Anterior cingulate cortex (tissue), 58 donors: ENCODE measurements around the gene NKX6-2.
"Not testable (repeated sequence)": the region's sequence is repeated elsewhere in the genome, so short reads cannot be mapped to it uniquely, and the experiment has no call there.

ENCODE experiments used
- DNase-seq, 58 donors: peaks; one replicate each; lab custom pipeline; 2025; lab: John Stamatoyannopoulos, UW

NKX6-2 gene

DNA sequence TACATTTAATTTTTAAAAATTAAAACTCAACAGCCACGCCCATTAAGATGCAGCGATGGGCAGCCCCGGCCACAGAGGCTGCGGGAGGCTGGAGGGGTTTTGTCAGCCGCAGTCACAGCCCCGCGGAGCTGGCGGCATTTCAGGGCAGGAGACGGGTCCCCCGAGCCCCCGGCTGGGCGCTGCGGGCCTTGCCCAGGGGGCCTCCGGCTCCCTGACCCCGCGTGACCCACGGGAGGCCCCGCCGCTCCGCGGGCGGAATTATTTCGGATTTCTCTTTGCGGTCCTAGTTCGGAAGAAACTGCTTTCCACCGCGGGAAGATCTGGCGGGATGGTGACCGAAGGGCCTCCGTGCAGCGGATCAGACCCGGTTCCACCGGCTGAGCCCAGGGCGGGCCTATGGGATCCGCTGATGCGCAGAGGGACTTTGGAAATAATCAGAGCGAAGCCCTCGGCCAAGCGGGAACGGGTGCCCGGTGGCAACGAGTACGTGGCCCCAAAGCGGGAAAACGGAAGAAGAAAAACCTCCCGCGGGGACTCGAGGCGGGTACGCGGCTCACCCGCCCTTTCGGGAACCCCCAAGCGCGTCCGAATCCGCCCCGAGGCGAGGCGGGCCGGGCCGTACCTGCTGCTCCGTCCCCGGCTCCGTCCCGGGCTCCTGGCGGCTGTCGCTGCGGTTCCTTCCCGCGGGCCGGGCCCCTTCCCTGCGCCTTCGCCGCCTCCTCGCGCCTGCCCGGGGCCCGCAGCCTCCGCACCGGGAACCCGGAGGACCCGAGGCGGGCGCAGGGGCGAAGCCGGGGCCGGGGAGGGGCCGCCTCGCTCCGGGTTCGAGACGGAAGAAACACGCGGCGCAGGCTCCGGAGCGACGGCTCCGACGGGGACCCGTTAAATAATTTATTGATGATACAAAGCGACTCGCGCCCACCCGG is 1.7 kb downstream of the NKX6-2 start:
- no peak for DNase-seq

DNA sequence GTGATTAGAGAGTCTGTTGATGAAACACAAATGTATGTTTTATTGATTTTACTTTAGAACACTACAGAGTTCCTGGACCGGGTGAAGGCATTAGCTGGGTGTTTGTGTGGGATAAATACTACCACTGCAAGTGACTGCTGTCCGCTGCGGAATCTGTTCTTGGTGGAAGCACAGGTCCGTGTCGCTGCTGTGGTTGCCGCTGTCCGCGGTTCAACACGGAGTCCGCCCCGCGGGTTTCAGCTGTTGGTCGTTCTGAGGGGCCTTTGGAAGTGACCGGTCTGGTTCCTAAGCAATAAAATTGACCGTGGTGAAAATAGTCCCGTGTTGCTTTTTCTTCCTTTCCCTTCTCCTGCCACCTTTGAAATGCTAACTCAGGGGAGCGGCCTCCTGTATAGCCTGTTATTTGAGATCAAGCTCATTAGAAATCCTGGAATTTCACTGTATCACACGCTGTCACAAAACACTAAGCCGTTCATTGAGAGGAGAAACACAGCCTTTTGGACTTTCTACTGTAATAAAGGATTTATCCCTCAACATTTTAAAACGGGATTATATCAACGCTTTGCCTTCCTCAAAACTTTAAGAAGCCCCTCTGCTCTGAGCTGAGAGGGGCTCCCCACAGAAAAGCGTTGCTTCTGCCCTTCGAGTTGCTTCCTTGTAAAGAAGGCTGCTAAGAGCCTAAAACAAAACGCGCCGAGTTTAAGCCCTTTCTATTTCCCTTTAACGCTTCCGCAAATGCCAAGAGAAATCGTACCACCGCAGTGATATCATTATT is 2.6 kb downstream of the NKX6-2 start:
- no peak for DNase-seq

DNA sequence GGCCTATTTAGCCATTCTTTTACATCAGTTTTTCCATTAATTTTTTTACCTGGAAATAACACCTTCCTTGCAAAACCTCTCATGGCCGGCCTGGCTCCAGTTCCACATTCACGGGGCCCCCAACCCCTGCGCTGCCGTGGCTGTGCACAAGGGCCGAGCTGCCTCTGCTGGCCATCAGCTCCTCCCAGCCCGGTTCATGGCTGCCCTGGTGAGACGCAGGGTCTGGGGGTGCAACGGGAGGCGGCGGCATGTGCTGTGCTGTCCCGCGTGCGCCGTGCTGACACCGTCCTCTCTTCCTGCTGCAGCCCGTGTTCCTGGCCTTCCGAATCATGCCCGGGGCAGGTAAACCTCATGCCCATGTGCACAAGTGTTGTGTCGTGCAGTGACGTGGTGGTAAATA is 4.4 kb downstream of the NKX6-2 start:
- no peak for DNase-seq

DNA sequence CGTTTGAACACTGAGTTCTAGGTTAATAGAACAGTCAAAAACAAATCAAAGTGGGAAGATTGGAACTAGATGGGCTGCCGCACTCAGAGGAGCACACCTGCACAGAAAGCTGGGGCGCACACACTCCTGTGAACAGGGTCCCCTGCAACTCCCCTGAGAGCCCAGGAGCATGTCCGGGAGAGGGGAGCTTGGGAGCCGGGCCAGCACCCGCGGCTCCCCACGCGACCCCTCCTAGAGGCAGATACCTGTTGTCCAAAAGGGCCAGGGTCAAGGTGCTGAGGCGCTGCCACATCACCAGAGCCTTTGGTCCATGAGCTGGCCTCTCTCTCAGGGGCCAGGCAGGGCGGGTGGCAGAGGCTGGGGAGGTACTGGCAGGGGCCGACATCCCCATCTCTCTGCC is 5.6 kb downstream of the NKX6-2 start:
- no peak for DNase-seq

DNA sequence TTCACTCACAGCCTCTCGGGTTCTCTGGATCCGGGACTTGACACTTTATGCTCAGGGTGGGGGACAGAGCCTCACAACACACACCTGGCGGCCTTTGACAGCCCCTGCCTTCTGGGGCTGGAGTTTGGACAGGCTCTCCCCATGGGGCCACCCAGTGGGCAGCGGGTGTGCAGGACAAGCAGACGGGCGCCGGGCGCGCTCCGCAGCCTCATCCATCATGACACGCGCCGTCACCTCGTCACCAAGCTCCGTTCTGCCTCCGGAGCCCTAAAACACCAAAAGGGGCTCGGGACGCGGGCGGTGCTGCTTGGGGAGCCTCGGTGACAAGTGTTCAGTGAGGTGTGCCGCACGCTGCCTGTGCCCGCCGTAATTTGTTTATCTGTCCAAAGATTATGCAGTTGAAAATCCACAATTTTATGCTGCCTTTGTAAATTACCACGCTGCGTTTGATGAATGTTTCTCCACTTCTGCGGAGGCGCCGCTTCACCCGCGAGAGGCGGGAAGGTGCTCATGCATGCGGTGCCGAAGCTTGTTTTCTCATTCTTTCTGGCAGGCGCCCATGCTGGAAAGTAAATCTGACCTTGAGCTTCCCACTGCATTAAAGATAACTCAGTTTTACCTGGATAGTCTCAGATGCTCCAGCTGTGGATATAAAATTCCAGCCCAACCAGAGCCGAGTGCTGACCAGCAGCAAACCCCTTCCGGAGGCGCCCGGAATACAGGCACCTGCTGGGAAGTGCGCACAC is 6.2 kb downstream of the NKX6-2 start:
- no peak for DNase-seq

DNA sequence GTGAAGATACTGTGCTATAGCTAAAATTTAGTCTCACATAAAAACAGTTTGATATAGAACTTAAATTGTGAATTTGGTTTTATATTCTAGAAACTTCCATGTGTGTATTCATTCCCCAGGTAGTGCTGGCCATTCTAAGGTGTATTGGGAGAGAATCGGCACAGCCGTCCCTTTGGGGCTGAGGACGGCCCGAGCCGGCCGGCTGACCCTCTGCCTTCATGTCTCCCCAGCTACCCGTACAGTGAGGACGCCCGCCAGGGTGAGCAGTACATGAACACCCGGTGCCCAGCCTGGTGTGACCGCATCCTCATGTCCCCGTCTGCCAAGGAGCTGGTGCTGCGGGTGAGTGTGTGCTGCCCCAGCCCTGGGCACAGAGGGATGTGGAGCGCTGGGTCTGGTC is 8.5 kb downstream of the NKX6-2 start:
- no peak for DNase-seq

DNA sequence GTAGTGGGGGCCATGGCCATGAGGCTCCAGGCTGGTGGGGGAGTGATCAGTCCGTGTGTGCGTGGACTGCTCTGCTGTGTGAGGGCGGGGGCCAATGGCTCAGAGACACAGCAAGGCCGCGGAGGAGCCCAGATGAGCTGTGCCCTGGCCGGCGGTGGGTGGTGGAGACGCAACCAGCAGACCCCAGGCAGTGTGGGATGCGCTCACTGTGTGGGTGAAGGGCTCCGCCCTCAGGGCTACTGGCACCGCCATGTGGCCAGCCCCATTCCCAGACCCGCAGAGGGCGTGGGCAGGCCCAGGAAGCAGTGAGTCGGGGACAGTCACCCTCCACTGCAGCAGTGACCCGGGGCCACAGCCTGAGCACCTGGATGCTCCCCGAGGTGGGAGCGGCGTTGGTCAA is 9.1 kb downstream of the NKX6-2 start:
- no peak for DNase-seq

DNA sequence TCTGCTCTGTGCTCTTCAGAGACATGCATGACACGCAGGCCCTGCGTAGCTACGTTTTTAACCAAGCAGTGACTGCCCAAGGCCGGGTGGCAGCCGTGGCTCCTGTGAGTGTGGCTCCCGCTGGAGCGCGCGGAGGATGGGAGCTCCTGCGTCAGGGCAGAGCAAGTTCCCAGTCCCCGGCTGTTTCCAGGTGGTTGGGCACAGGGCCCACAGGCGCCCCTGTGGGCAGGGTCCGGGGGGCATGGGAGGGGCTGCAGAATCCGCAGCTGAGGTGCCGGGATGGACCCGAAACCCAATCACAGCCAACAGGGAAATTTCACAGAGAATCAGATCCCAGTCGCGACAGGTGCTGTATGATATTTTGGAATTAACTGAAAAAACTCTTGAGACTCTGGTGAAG is 9.8 kb downstream of the NKX6-2 start:
- no peak for DNase-seq

DNA sequence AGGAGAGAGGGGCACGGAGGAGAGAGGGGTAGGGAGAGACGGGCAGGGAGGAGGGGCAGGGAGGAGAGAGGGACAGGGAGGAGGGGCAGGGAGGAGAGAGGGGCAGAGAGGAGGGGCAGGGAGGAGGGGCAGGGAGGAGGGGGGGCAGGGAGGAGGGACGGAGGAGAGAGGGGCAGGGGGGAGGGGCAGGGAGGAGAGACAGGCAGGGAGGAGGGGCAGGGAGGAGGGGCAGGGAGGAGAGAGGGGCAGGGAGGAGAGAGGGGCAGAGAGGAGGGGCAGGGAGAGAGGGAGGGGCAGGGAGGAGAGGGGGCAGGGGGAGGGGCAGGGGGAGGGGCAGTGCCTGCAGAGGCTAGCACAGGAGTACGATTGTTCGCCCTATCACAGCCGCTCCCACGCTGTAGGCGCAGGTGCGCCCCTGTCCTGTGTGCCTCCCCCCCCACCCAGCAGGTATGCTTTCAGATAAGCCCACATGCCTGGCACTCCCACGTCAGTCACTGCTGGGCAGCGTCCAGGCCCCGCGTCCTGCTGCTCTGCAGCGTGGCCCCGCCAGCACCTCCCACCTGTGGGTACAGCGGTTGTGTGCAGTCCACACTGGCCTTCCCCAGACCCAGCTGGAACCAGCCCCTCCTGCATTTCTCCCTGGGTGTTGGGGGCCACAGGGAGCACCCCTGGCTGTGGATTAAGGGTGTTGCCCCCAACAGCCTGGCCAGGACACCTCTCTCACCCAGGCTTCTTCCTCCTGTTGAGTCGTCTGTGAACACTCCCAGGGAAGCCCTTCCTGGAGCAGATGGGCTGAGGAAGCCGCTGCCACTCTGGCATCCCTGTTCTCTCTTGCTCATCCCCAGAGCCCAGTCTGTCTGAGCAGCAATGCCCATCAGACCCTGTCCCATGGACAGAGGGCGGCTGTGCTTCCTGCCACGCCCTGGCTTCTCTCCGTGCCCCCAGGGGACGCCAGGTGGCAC is 10.8 kb downstream of the NKX6-2 start:
- peak in 53 of 58 donors; percentile 9 to 100 (median 84) for DNase-seq

DNA sequence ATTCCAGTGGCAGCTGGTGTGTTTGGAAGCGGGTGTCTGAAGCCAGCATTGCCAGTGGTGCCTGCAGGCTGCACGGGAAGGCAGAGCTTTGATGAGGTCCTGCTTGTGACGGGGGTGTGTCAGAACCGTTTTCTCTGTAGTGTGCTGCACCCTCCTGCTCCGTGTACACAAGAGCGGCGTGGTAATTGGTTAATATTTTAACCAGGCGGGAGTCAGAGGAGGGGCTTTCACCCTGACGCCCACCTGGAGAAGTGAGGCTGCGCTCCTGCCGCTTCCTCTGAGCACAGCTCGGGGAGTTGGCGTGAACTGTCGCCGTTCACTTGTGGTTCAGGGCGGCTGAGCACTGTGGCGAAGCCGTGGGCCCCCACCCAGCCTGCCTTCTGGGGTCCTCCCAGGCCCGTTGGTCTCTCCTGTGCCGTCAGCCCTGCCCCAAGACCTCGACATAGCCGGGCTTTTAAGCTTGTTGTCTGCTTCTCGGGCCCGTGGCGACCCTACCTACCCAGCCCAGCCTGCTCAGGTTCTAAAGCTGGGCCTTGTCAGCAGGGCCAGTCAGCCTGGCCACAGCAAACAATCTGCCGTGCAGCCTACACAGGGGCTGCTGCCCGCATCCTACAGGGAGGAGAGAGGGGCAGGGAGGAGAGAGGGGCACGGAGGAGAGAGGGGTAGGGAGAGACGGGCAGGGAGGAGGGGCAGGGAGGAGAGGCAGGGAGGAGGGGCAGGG is 11.6 kb downstream of the NKX6-2 start:
- DNase-seq, result peak in 1 of 58 donors; percentile 67

DNA sequence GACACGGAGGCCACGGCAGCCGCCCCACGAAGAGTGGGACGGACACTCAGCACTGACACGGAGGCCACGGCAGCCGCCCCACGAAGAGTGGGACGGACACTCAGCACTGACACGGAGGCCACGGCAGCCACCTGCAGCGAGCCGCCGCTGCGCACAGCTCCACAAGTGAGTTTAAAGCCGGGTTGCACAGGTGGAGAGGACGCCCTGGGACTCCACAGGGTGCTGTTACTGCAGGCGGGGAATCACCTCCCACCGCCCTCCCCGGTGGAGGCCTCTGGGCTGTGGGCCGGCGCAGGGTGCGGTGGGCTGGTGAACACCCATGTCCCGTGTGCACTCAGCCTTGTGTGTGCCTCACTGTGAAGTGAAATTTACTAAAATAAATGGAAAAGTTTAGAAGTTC is 13.1 kb downstream of the NKX6-2 start:
- not testable (repeated sequence) for DNase-seq

DNA sequence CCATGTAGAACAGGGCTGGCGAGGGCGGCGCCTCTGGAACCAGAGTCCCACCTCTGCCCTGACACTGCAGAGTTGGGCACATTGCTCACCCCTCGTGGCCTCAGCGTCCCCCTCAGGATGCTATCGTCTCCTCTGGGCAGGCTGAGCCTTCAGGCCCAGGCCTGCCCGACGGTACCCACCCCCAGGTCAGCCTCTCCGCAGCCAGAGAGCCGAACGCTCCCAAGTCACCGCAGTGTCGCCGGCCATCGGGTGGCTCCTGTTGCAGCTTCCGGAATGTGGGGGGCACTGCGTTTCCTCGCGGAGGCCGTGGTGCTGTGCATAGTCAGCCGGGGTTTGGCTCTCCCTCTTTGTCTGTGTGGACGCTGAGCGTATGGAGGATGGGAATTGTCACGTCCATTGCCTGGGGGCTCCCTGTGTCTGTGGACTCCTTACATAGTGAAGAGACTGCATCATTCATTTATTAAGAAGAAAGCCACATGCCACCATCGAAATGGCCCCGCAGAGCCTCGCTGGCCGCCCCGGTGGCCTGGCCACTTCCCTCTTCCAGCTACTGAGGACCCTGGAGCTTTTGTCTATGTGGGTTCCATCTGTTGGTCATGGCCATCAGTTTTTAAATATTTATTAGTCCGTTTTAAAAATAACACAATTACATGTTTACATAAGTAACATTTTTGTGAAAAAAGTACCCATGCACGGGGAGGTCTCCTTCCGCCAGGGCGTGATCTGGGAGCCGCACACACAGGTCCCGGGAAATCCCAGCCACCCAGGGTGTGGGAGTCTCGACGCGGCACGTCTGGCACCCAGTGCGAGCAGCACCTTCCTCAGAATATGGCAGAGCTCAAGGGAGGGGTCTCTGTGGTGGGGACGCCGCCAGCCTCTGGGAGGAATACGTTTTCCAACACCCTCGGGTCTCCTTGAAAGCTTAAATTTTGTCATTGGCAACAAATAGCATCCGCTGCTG is 15.6 kb downstream of the NKX6-2 start:
- DNase-seq, result no peak

DNA sequence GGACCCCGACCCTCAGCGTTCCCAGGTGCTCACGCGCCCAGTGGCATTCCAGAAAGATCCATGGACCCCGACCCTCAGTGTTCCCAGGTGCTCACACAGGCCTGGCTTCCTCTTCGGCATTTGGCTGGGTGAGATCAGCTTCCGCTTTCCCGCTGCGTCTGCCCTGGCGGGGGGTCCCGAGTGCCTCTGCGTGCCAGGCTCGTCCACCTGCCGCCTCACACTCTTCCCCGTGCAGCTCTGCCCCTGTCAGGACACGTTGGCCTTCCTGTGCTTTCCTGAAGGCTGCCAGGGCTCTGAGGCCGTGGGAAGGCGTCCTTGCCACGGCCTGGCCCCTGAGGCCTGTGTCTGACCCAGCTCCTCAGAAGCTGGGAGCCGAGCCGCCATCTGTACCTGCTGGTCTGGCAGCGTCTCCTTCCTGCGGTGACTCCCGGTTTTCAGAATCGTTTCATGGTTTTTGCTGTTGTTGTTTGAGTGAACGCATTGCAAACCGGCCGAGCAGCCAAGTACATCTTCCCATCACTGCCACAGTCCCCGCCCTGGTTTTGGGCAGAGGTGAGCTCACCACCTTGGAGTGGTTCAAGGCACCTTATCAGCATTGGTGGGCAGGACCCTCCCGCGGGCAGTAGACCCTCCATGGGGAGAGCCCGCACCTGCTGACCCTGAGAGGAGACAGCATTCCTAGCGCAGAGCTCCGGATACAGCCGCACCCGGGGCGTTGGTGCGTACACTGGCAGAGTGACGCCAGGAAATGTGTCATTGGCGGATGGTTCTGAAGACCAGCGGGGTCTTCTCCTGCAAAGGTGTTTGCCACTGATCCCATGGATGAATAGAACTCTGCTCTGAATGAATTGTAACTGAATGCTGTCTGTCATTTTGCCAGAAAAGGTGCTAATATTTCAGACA is 17.4 kb downstream of the NKX6-2 start:
- no peak for DNase-seq

DNA sequence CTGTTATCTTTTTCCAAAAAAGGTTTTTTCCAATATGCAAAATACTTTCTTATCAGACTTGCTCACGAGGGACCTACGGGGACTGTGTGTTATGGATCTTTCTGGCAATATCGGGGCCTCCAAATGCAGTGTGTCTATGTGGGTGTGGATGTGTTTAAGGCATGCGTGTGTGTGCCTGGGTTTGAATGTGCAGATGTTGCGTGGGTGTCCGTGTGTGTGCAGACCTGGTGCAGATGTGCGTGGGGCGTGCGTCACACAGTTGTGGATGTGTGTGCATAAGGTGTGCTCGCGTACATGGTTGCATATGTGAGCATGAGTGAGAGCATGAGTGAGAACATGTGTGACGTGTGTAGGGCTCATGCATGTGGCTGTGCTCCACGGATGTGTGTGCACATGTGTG is 19.7 kb downstream of the NKX6-2 start:
- DNase-seq, result no peak

DNA sequence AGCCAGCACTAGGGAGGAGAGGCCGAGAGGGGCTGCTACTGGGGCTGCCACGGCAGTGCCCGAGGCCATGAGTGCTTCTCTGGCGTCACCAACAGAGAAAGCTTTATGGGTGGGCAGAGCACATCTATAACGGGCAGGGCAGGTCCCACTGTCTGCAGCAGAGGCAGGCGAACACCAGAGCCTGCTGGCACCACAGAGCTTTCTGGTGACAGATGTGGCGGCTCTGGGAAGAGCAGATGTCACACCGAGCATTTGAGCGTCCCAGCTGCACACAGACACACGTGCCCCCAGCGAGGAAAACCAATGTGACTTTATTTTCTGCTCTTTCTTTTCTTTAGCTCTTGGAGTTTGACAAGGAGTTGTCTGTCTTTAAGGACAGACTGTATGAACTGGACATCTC is 20.5 kb downstream of the NKX6-2 start:
- DNase-seq, result peak in 20 of 58 donors; percentile 17 to 70 (median 48)

DNA sequence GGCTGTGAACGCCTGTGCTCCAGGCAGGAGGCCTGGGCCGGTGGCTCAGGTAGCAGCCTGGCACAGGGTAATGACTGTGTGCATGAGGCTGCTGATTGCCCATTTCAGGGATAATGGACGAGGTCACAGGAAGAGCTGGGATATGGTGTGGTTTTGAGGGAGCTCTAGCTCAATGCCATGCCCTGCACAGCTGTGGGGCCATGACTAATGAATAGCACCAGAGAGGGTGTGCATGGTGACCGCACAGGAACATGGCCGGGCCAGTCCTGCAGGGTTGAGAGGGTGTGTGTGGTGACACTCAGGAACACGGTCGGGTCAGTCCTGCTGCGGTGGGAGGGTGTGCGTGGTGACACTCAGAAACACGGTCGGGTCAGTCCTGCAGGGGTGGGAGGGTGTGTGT is 21.8 kb downstream of the NKX6-2 start:
- DNase-seq, result no peak

DNA sequence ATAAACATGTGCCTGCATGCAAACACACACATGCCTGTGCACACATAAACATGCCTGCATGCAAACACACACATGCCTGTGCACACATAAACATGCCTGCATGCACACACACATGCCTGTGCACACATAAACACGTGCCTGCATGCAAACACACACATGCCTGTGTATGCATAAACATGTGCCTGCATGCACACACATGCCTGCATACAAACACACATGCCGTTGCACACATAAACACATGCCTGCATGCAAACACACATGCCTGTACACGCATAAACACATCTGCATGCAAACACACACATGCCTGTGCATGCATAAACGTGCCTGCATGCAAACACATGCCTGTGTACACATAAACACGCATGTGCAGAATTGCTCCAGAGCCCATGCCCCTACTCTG is 22.4 kb downstream of the NKX6-2 start:
- no peak for DNase-seq
